ENCODE data around the gene AQP12B.

DNA sequence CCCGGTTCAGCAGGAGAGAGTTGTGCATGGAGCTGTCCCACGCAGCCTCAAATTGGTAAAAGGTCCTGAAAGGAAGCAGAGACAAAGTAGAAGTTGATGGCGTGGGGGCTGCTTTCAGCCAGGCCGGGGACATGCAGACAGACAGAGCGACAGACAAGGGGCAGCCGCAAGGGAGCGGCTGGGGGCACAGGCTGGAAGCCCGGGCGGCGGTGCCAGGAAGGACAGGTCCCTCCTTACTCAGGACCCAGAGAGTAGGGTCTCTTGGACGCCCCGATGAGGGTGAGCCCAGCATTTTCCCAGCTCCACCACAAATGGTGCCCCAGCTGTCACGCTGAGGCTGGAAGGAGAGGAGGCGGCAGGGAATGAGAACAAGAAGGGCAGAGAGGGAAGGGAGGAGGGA lies 44.2 kb upstream of the AQP12B start:
- TF ChIP-seq, protein P1, sequence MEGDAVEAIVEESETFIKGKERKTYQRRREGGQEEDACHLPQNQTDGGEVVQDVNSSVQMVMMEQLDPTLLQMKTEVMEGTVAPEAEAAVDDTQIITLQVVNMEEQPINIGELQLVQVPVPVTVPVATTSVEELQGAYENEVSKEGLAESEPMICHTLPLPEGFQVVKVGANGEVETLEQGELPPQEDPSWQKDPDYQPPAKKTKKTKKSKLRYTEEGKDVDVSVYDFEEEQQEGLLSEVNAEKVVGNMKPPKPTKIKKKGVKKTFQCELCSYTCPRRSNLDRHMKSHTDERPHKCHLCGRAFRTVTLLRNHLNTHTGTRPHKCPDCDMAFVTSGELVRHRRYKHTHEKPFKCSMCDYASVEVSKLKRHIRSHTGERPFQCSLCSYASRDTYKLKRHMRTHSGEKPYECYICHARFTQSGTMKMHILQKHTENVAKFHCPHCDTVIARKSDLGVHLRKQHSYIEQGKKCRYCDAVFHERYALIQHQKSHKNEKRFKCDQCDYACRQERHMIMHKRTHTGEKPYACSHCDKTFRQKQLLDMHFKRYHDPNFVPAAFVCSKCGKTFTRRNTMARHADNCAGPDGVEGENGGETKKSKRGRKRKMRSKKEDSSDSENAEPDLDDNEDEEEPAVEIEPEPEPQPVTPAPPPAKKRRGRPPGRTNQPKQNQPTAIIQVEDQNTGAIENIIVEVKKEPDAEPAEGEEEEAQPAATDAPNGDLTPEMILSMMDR (optimal IDR thresholded peaks at IDR 0.05 in 1 of 3, IDR thresholded peaks at IDR 0.05 in 1 of 3, conservative IDR thresholded peaks at IDR 0.05 in 1 of 3; ENCODE audit: extremely low read depth in 1 of 3, insufficient read depth in 2 of 3, low read length in 3 of 3), result no peak
- no peak for TF ChIP-seq EZH2 (IDR thresholded peaks at IDR 0.05; ENCODE audit: low read length)
